Esophagus muscularis mucosa (tissue), 4 donors: Measurements from ENCODE around the gene VAV1. TPM values are rescaled to one million over a fixed set of nuclear protein-coding genes. Genes with fewer than 3 reads are reported as not detected.
A peak's percentile ranks its signal among the peaks of the same experiment; 100 is the strongest.

Experiments used
- DNase-seq: peaks from one replicate; pipeline ENCODE4 v3.0.0-alpha.2; 2017; ENCODE audit errors: extremely low spot score
- H3K27ac ChIP-seq, 4 donors: fragments of 200-600 bp; sonication (generic); replicated peaks in 1 of 4; 1 replicate in 3 of 4; 2 replicates in 1 of 4; pipeline ENCODE4 v1.5.1; 2016 to 2019; ENCODE audit warnings: mild to moderate bottlenecking in 1 of 4
- H3K27me3 ChIP-seq, 4 donors: fragments of 200-600 bp; sonication (generic); one replicate each; pipeline versions ENCODE4 v1.5.1 to v1.6.0; 2016 to 2019
- H3K36me3 ChIP-seq, 4 donors: fragments of 200-600 bp; sonication (generic); one replicate each; pipeline ENCODE4 v1.5.1; 2016 to 2019
- H3K4me1 ChIP-seq, 4 donors: fragments of 200-600 bp; sonication (generic); one replicate each; pipeline ENCODE4 v1.5.1; 2016 to 2019
- H3K4me3 ChIP-seq, 4 donors: fragments of 200-600 bp; sonication (generic); 1 replicate in 2 of 4; 2 replicates in 2 of 4; pipeline ENCODE4 v1.5.1; 2016 to 2019; ENCODE audit warnings: mild to moderate bottlenecking in 4 of 4, moderate library complexity in 1 of 4
- H3K9me3 ChIP-seq, 4 donors: fragments of 200-600 bp; sonication (generic); 1 replicate in 3 of 4; 2 replicates in 1 of 4; pipeline ENCODE4 v1.5.1; 2016 to 2019
- CTCF ChIP-seq, 3 experiments: fragments of 200-600 bp in 2 of 3; fragments of 450-650 bp in 1 of 3; sonication (generic) in 2 of 3; IDR thresholded peaks; one replicate each; pipeline ENCODE4 v1.5.1; 2017 to 2019; ENCODE audit warnings: antibody characterized with exemption in 3 of 3, mild to moderate bottlenecking in 2 of 3, moderate library complexity in 1 of 3
- EP300 ChIP-seq: sonication (generic); formaldehyde crosslinking; IDR thresholded peaks from one replicate; pipeline ENCODE4 v1.6.1; 2017; ENCODE audit warnings: antibody characterized with exemption
- POLR2A ChIP-seq: fragments of 450-650 bp; IDR thresholded peaks from one replicate; pipeline ENCODE4 v1.6.1; 2017; ENCODE audit warnings: antibody characterized with exemption, moderate library complexity, mild to moderate bottlenecking, low read depth
- POLR2AphosphoS5 ChIP-seq, 2 donors: sonication (generic); formaldehyde crosslinking; IDR thresholded peaks; one replicate each; pipeline ENCODE4 v1.6.1; 2017; ENCODE audit warnings: antibody characterized with exemption in 2 of 2
- WGBS: methylation state at CpG from one replicate; pipeline ENCODE4 v1.1.5; 2018; 5-methylcytosine and 5-hydroxymethylcytosine counted together
- intact Hi-C: fragments of 100-400 bp; cut with DNase I; formaldehyde crosslinking; loops from one replicate; pipeline ENCODE4 v1.15.1; 2023
- total RNA-seq, 4 donors: library from RNA; depleted of rRNA; stranded (reverse); fragments of >200 nt; gene quantifications; one replicate each; pipeline versions ENCODE4 v1.1.0 to v1.2.1, GENCODE V29; 2016

VAV1 gene
- total RNA-seq, 4 donors from 2014 or later: 2.9 to 8.0 (median 4.1) TPM

- H3K4me3 ChIP-seq: peak overlapping the region; percentile 7 to 50 (median 26)
- peak; percentile 93 for DNase-seq
- peaks cover 5 to 12% (median 11%) of the 10 kb centered on the region in 4 donors for H3K4me1 ChIP-seq
- peaks cover 0 to 81% (median 2%) of the 10 kb centered on the region in 4 donors for H3K27me3 ChIP-seq
- intact Hi-C loops: no loop called here
- H3K9me3 ChIP-seq: no peaks in the 10 kb centered on the region
- WGBS: 13% methylated on average over 8 of the region's 19 CpGs
- TF ChIP-seq EP300: no peak
- no peak for TF ChIP-seq POLR2AphosphoS5 (IDR thresholded peaks at IDR 0.05)
- TF ChIP-seq CTCF (IDR thresholded peaks at IDR 0.05): no peak
- no peak for TF ChIP-seq POLR2A
- no peaks in the 10 kb centered on the region for H3K36me3 ChIP-seq
- H3K27ac ChIP-seq: peak overlapping the region in 3 of 4 donors; percentile 18 to 44 (median 36)
These were observed 29.1 kb downstream of the VAV1 start for GRCh38 chr19:6801485-6802086.

- DNase-seq: peak; percentile 92
- TF ChIP-seq EP300 (no peak), POLR2AphosphoS5 (IDR thresholded peaks at IDR 0.05) (peak in 1 of 2 donors; percentile 25)
- H3K27me3 ChIP-seq: peaks cover 0 to 77% (median 2%) of the 10 kb centered on the region in 4 donors
- H3K27ac ChIP-seq: peak overlapping the region in 2 of 4 donors; percentile 10 to 30
- intact Hi-C loops: no loop called here
- peaks cover 5 to 12% (median 11%) of the 10 kb centered on the region in 4 donors for H3K4me1 ChIP-seq
- H3K9me3 ChIP-seq: no peaks in the 10 kb centered on the region
- H3K36me3 ChIP-seq: no peaks in the 10 kb centered on the region
- WGBS: 40% methylated on average over 9 of the region's 9 CpGs
- peak overlapping the region in 1 of 4 donors; percentile 9 for H3K4me3 ChIP-seq
These were observed 30.0 kb downstream of the VAV1 start for GRCh38 chr19:6802336-6803035.

GRCh38 chr19:6803036-6803404 is 30.5 kb downstream of the VAV1 start:
- Histone ChIP-seq H3K36me3 (no peaks in the 10 kb centered on the region), H3K27ac (peak overlapping the region in 1 of 4 donors; percentile 10), H3K4me3 (no peak overlapping the region), H3K27me3 (peaks cover 0 to 81% (median 2%) of the 10 kb centered on the region in 4 donors), H3K4me1 (peaks cover 5 to 12% (median 11%) of the 10 kb centered on the region in 4 donors), H3K9me3 (no peaks in the 10 kb centered on the region)
- intact Hi-C loops: no loop called here
- no peak for DNase-seq
- WGBS: 63% methylated on average over 8 of the region's 8 CpGs
- TF ChIP-seq POLR2A (no peak), POLR2AphosphoS5 (IDR thresholded peaks at IDR 0.05) (no peak), CTCF (IDR thresholded peaks at IDR 0.05) (no peak), EP300 (no peak)

GRCh38 chr19:6806488-6806887 is 34.0 kb downstream of the VAV1 start:
- Histone ChIP-seq H3K27me3 (peaks cover 0 to 77% (median 2%) of the 10 kb centered on the region in 4 donors), H3K9me3 (peaks cover 0 to 7% (median 0%) of the 10 kb centered on the region in 4 donors), H3K36me3 (no peaks in the 10 kb centered on the region), H3K27ac (no peak overlapping the region), H3K4me1 (peaks cover 2 to 4% (median 3%) of the 10 kb centered on the region in 4 donors), H3K4me3 (no peak overlapping the region)
- intact Hi-C loops: no loop called here
- DNase-seq: no peak
- no peak for TF ChIP-seq POLR2A
- TF ChIP-seq EP300: no peak
- TF ChIP-seq POLR2AphosphoS5 (IDR thresholded peaks at IDR 0.05): no peak
- WGBS: 77% methylated on average over 4 of the region's 4 CpGs

DNA sequence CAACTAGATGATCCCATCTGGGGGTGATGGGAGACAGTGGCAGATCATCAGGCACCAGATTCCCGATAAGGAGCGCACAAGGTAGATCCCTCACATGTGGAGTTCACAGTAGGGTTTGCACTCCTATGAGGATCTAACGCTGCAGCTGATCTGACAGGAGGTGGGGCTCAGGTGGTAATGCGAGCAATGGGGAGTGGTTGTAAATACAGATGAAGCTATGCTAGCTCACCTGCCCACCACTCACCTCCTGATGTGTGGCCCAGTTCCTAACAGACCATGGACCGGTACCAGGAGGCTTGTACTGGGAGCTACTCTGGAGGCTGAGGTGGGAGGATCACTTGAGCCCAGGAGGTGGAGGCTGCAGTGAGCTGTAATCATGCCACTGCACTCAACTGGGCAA is 34.8 kb downstream of the VAV1 start:
- DNase-seq: no peak
- H3K4me3 ChIP-seq: no peak overlapping the region
- 91% methylated on average over 5 of the region's 5 CpGs for WGBS
- no peaks in the 10 kb centered on the region for H3K36me3 ChIP-seq
- H3K9me3 ChIP-seq: peaks cover 0 to 7% (median 0%) of the 10 kb centered on the region in 4 donors
- H3K27me3 ChIP-seq: peaks cover 0 to 73% (median 2%) of the 10 kb centered on the region in 4 donors
- TF ChIP-seq EP300 (no peak), POLR2AphosphoS5 (IDR thresholded peaks at IDR 0.05) (no peak), CTCF (IDR thresholded peaks at IDR 0.05) (no peak), POLR2A (no peak)
- no peaks in the 10 kb centered on the region for H3K4me1 ChIP-seq
- intact Hi-C loops: no loop called here
- no peak overlapping the region for H3K27ac ChIP-seq
